ENCODE measurements around the gene SETD4. TPM values are rescaled to one million over a fixed set of nuclear protein-coding genes. Genes with fewer than 3 reads are reported as not detected.

Gene SETD4
- total RNA-seq, 1 donor from 2014 or later, result 13.9 TPM

- ATAC-seq, result no peak
These were observed 55.3 kb downstream of the SETD4 start for GRCh38 chr21:36005018-36005417.

GRCh38 chr21:36004441-36004840 is 55.9 kb downstream of the SETD4 start:
- no peak for ATAC-seq

- no peak for ATAC-seq
These were observed 56.5 kb downstream of the SETD4 start for GRCh38 chr21:36003776-36004175.

- ATAC-seq, result no peak
These were observed 64.1 kb downstream of the SETD4 start for GRCh38 chr21:35996217-35996616.

- no peak for ATAC-seq
These were observed 64.7 kb downstream of the SETD4 start for GRCh38 chr21:35995522-35996088.

- ATAC-seq, result no peak
These were observed 65.7 kb downstream of the SETD4 start for GRCh38 chr21:35994613-35995012.

- no peak for ATAC-seq
These were observed 66.3 kb downstream of the SETD4 start for GRCh38 chr21:35993875-35994490.

GRCh38 chr21:35991131-35991530 is 69.2 kb downstream of the SETD4 start:
- ATAC-seq, result no peak

GRCh38 chr21:35990609-35991008 is 69.7 kb downstream of the SETD4 start:
- ATAC-seq, result no peak

GRCh38 chr21:35989138-35989735 is 71.1 kb downstream of the SETD4 start:
- no peak for ATAC-seq

- ATAC-seq, result no peak
These were observed 71.7 kb downstream of the SETD4 start for GRCh38 chr21:35988416-35989137.

- ATAC-seq, result no peak
These were observed 72.9 kb downstream of the SETD4 start for GRCh38 chr21:35987475-35987874.

- ATAC-seq, result peak; percentile 62
These were observed 75.5 kb downstream of the SETD4 start for GRCh38 chr21:35984654-35985361.

Other genes starting within 250 kb of the SETD4 start
- 131 TPM for gene CBR1, start 9.5 kb upstream of the SETD4 start, total RNA-seq
- gene CBR3, start 74.6 kb upstream of the SETD4 start, total RNA-seq, result 33.7 TPM
- gene DOP1B, start 96.3 kb upstream of the SETD4 start, total RNA-seq, result 23.8 TPM